GM23248 (cell line): Measurements from ENCODE around the gene DIO2. TPM values are rescaled to one million over a fixed set of nuclear protein-coding genes. Genes with fewer than 3 reads are reported as not detected.

Experiments
- DNase-seq: peaks from one replicate; pipeline ENCODE4 v3.0.0-alpha.2; 2015
- H2AFZ ChIP-seq: fragments of 200-600 bp; sonication (generic); 2 replicates; pipeline ENCODE4 v1.6.1; 2016; ENCODE audit warnings: antibody characterized with exemption
- H3F3A ChIP-seq: fragments of 200-600 bp; sonication (generic); 2 replicates; pipeline ENCODE4 v1.6.1; 2016; ENCODE audit warnings: mild to moderate bottlenecking, antibody characterized with exemption, mixed run types; ENCODE audit not compliant: insufficient read depth
- H3K27ac ChIP-seq: fragments of 200-600 bp; sonication (generic); 2 replicates; pipeline ENCODE4 v1.5.1; 2016; ENCODE audit warnings: mild to moderate bottlenecking
- H3K27me3 ChIP-seq: fragments of 200-600 bp; sonication (generic); replicated peaks from 2 replicates; pipeline ENCODE4 v1.6.1; 2016; ENCODE audit warnings: mild to moderate bottlenecking; ENCODE audit not compliant: insufficient read depth
- H3K36me3 ChIP-seq: fragments of 200-600 bp; sonication (generic); 2 replicates; pipeline ENCODE4 v1.6.1; 2016; ENCODE audit warnings: low read depth, mild to moderate bottlenecking
- H3K4me1 ChIP-seq: fragments of 200-600 bp; sonication (generic); 2 replicates; pipeline ENCODE4 v1.6.1; 2016; ENCODE audit warnings: mild to moderate bottlenecking; ENCODE audit not compliant: insufficient read depth
- H3K4me2 ChIP-seq: fragments of 200-600 bp; sonication (generic); one replicate; pipeline ENCODE4 v1.6.1; 2016; ENCODE audit warnings: mild to moderate bottlenecking; ENCODE audit not compliant: unreplicated experiment
- H3K4me3 ChIP-seq: fragments of 200-600 bp; sonication (generic); 2 replicates; pipeline ENCODE4 v1.5.1; 2016; ENCODE audit warnings: mild to moderate bottlenecking
- H3K79me2 ChIP-seq: fragments of 200-600 bp; sonication (generic); 2 replicates; pipeline ENCODE4 v1.6.1; 2016; ENCODE audit warnings: mild to moderate bottlenecking; ENCODE audit not compliant: insufficient read depth
- H3K9ac ChIP-seq: fragments of 200-600 bp; sonication (generic); 2 replicates; pipeline ENCODE4 v1.6.1; 2016; ENCODE audit warnings: mild to moderate bottlenecking
- H3K9me2 ChIP-seq: fragments of 200-600 bp; sonication (generic); 2 replicates; pipeline ENCODE4 v1.6.1; 2016; ENCODE audit warnings: mixed run types, mild to moderate bottlenecking, moderate library complexity; ENCODE audit not compliant: insufficient read depth
- H3K9me3 ChIP-seq: fragments of 200-600 bp; sonication (generic); one replicate; pipeline ENCODE4 v1.6.1; 2017; ENCODE audit warnings: low read depth
- H4K20me1 ChIP-seq: fragments of 200-600 bp; sonication (generic); 2 replicates; pipeline ENCODE4 v1.6.0; 2016; ENCODE audit not compliant: insufficient read depth
- EZH2 ChIP-seq: fragments of 200-600 bp; sonication (generic); IDR thresholded peaks from 2 replicates; pipeline ENCODE4 v1.6.1; 2018; ENCODE audit warnings: antibody characterized with exemption, mild to moderate bottlenecking; ENCODE audit not compliant: insufficient read depth, poor library complexity, severe bottlenecking
- EZH2phosphoT487 ChIP-seq: fragments of 200-600 bp; sonication (generic); IDR thresholded peaks from 2 replicates; pipeline ENCODE4 v1.6.1; 2018; ENCODE audit warnings: antibody characterized with exemption, moderate library complexity, mild to moderate bottlenecking, low read depth; ENCODE audit not compliant: insufficient read depth
- WGBS, 2 experiments: methylation state at CpG; one replicate each; pipeline ENCODE4 v1.1.6; 2015 to 2017; ENCODE audit warnings: low lambda C conversion rate in 2 of 2, low coverage in 1 of 2; ENCODE audit errors: missing lambda C conversion rate in 2 of 2; 5-methylcytosine and 5-hydroxymethylcytosine counted together
- in situ Hi-C: fragments of 300-500 bp; cut with MboI; formaldehyde crosslinking; loops from 2 replicates; pipeline ENCODE4 v1.15.0; 2020
- polyA plus RNA-seq: library from polyadenylated mRNA; unstranded; fragments of >200 nt; fragmentation: Nextera tagmentation; extraction: Ambion mirVana; gene quantifications from 2 replicates; pipeline ENCODE4 v1.2.1, GENCODE V29; 2016
- total RNA-seq: library from RNA; depleted of rRNA; stranded (reverse); fragments of >200 nt; shearing (Covaris generic); gene quantifications from 2 replicates; pipeline ENCODE4 v1.2.3, GENCODE V29; 2014

The DIO2 gene
- total and polyA plus RNA-seq, 2 experiments from 2014 or later = 29.6 to 45.4 TPM

- TF ChIP-seq EZH2 (no peak), EZH2phosphoT487 (no peak)
- WGBS, 2 experiments = 35 to 41% methylated on average over 2 of the region's 2 CpGs
- H3K9ac ChIP-seq = no peak overlapping the region
- H2AFZ ChIP-seq = no peak overlapping the region
- H3K79me2 ChIP-seq = no peaks in the 10 kb centered on the region
- no peak overlapping the region for H3K4me3 ChIP-seq
- no peaks in the 10 kb centered on the region for H3K9me3 ChIP-seq
- no peaks in the 10 kb centered on the region for H3K9me2 ChIP-seq
- no peaks in the 10 kb centered on the region for H4K20me1 ChIP-seq
- H3K4me2 ChIP-seq = no peak overlapping the region
- no peak overlapping the region for H3K27ac ChIP-seq
- H3K27me3 ChIP-seq = no peaks in the 10 kb centered on the region
- in situ Hi-C loops = no loop called here
- DNase-seq = no peak
- H3K36me3 ChIP-seq = no peaks in the 10 kb centered on the region
- no peaks in the 10 kb centered on the region for H3K4me1 ChIP-seq
- H3F3A ChIP-seq = no peaks in the 10 kb centered on the region
Measured at GRCh38 chr14:80233470-80234089, 22.3 kb upstream of the DIO2 start.

DNA sequence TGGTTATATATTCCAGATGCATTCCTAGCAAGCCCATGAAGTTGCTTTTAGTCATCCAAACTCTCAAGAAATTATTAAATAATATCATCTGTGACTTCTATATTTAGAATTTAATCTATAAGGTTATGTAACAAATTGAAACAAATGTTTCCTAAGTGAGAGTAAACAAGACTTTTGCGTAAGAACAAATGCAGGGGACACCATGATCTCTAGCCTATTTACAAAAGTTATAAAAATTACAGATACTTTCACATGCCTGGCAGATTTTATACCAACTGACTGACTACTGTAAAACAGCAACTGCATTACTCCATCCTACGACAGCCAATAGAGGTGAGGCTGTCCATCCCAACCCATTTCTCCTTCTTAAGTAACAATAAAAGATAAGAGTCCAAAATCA, 20.4 kb upstream of the DIO2 start:
- DNase-seq = no peak
- Histone ChIP-seq H3K4me3 (no peak overlapping the region), H3K27me3 (no peaks in the 10 kb centered on the region), H4K20me1 (no peaks in the 10 kb centered on the region), H3F3A (no peaks in the 10 kb centered on the region), H3K27ac (no peak overlapping the region), H3K4me1 (no peaks in the 10 kb centered on the region), H3K9me3 (no peaks in the 10 kb centered on the region), H2AFZ (no peak overlapping the region), H3K9ac (no peak overlapping the region), H3K36me3 (no peaks in the 10 kb centered on the region), H3K4me2 (no peak overlapping the region), H3K9me2 (no peaks in the 10 kb centered on the region), H3K79me2 (no peaks in the 10 kb centered on the region)
- 68 to 76% methylated on average over 2 of the region's 2 CpGs for WGBS, 2 experiments
- in situ Hi-C loops = no loop called here
- no peak for TF ChIP-seq EZH2phosphoT487
- no peak for TF ChIP-seq EZH2

- Histone ChIP-seq H2AFZ (no peak overlapping the region), H3K4me3 (no peak overlapping the region), H3K27me3 (no peaks in the 10 kb centered on the region), H3K9me2 (no peaks in the 10 kb centered on the region), H4K20me1 (no peaks in the 10 kb centered on the region), H3K9ac (no peak overlapping the region), H3K4me2 (no peak overlapping the region), H3K27ac (no peak overlapping the region), H3K36me3 (0 out of 2 replicates have a peak, but pooled peaks cover 3% of the 10 kb centered on the region), H3K4me1 (peaks cover 8% of the 10 kb centered on the region; the same call in 1 of the 2 replicates), H3K79me2 (no peaks in the 10 kb centered on the region), H3K9me3 (no peaks in the 10 kb centered on the region), H3F3A (peaks cover 10% of the 10 kb centered on the region; the same call in 1 of the 2 replicates)
- WGBS, 2 experiments = 64 to 72% methylated on average over 3 of the region's 3 CpGs
- DNase-seq = peak; percentile 20
- no peak for TF ChIP-seq EZH2phosphoT487
- TF ChIP-seq EZH2 = no peak
- in situ Hi-C loops = no loop called here
Measured at GRCh38 chr14:80223696-80224465, 12.6 kb upstream of the DIO2 start.

GRCh38 chr14:80216818-80217217, 5.5 kb upstream of the DIO2 start:
- no peaks in the 10 kb centered on the region for H4K20me1 ChIP-seq
- peaks cover 26% of the 10 kb centered on the region for H3K4me1 ChIP-seq
- H3K9me2 ChIP-seq = no peaks in the 10 kb centered on the region
- H3K4me2 ChIP-seq = no peak overlapping the region
- no peak overlapping the region for H2AFZ ChIP-seq
- H3K36me3 ChIP-seq = no peaks in the 10 kb centered on the region
- H3K27me3 ChIP-seq = no peaks in the 10 kb centered on the region
- H3F3A ChIP-seq = no peaks in the 10 kb centered on the region; the same call in 1 of the 2 replicates
- no peak overlapping the region for H3K9ac ChIP-seq
- H3K27ac ChIP-seq = no peak overlapping the region
- H3K9me3 ChIP-seq = no peaks in the 10 kb centered on the region
- TF ChIP-seq EZH2 (no peak), EZH2phosphoT487 (no peak)
- 96 to 97% methylated on average over 3 of the region's 3 CpGs for WGBS, 2 experiments
- H3K4me3 ChIP-seq = no peak overlapping the region
- DNase-seq = no peak
- no peaks in the 10 kb centered on the region for H3K79me2 ChIP-seq
- in situ Hi-C loops = no loop called here
